ENCODE measurements around the gene ADAMTS9.

- TF ChIP-seq CTCF (IDR thresholded peaks at IDR 0.05; ENCODE audit: insufficient read depth, low read length, poor library complexity, severe bottlenecking) (no peak), EZH2phosphoT487 (conservative IDR thresholded peaks at IDR 0.05; ENCODE audit: low read length) (no peak)
Measured at GRCh38 chr3:64536166-64536565, 151.6 kb downstream of the ADAMTS9 start.

Measured in SU-DHL-6 (cell line).